HepG2 (cell line): ENCODE results near the gene HPCAL1.

Experiments
- ATF1 ChIP-seq: IDR thresholded peaks from 2 replicates; pipeline ENCODE4 v1.6.1; 2016; ENCODE audit warnings: mild to moderate bottlenecking, control low read depth
- CREB1 ChIP-seq, 2 experiments: fragments of 450-650 bp in 1 of 2; IDR thresholded peaks; 2 replicates each; pipeline ENCODE4 v1.6.1; 2016 to 2017; ENCODE audit warnings: control low read depth in 1 of 2, mild to moderate bottlenecking in 1 of 2, missing compliant biosample characterization in 1 of 2, missing genetic modification characterization in 1 of 2
- GZF1 ChIP-seq: sonication (generic); formaldehyde crosslinking; IDR thresholded peaks from 2 replicates; pipeline ENCODE4 v1.5.1; 2020; ENCODE audit warnings: mild to moderate bottlenecking, missing genetic modification reagents
- NCOA2 ChIP-seq: sonication (generic); formaldehyde crosslinking; IDR thresholded peaks from 2 replicates; pipeline ENCODE4 v1.8.0; 2022; ENCODE audit warnings: inconsistent platforms
- PATZ1 ChIP-seq: sonication (generic); formaldehyde crosslinking; IDR thresholded peaks from 2 replicates; pipeline ENCODE4 v1.4.0; 2020; ENCODE audit warnings: missing genetic modification reagents
- SKI ChIP-seq: fragments of 450-650 bp; IDR thresholded peaks from one replicate; pipeline ENCODE4 v1.6.1; 2018; ENCODE audit warnings: mild to moderate bottlenecking; ENCODE audit not compliant: partially characterized antibody

DNA sequence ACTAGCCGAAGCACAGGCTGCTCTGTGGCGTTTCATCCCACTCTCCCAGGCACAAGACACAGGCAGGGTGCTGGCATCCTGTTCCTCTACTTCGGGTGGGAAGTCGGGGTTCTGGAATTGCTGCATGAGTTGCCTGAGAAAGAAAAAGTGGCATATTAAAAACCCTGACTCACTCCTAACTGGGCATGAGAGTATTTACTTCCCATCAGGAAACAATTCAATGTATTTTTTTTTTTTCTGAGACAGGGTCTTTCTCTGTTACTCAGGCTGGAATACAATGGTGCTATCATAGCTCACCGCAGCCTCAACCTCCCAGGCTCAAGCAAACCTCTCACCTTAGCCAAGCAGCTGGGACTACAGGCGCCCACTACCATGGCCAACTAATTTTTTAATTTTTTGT is 138.0 kb downstream of the HPCAL1 start:
- no peak for TF ChIP-seq NCOA2 (CRISPR knock-in tag)
- no peak for TF ChIP-seq PATZ1 (CRISPR knock-in tag)
- no peak for TF ChIP-seq ATF1 (CRISPR knock-in tag)
- no peak for TF ChIP-seq SKI
- no peak for TF ChIP-seq GZF1
- no peak for TF ChIP-seq CREB1 (IDR thresholded peaks at IDR 0.05)
- no peak for TF ChIP-seq CREB1 (CRISPR knock-in tag; IDR thresholded peaks at IDR 0.05)
